ENCODE data around the gene TMEM273. TPM values are rescaled to one million over a fixed set of nuclear protein-coding genes. Genes with fewer than 3 reads are reported as not detected.

The TMEM273 gene
- total RNA-seq, 1 donor from 2014 or later = not detected

- Mint-ChIP-seq H3K9me3 (ENCODE audit: low read depth) (peaks cover 3% of the 10 kb centered on the region), H3K27me3 (peaks cover 3% of the 10 kb centered on the region), H3K4me3 (ENCODE audit: low read depth) (no peak overlapping the region), H3K4me1 (ENCODE audit: low read depth) (peaks cover 11% of the 10 kb centered on the region), H3K27ac (no peak overlapping the region), H3K36me3 (ENCODE audit: insufficient read depth) (no peaks in the 10 kb centered on the region)
- no peak for DNase-seq (ENCODE audit: low spot score, unreplicated experiment)
- TF ChIP-seq, protein P1, sequence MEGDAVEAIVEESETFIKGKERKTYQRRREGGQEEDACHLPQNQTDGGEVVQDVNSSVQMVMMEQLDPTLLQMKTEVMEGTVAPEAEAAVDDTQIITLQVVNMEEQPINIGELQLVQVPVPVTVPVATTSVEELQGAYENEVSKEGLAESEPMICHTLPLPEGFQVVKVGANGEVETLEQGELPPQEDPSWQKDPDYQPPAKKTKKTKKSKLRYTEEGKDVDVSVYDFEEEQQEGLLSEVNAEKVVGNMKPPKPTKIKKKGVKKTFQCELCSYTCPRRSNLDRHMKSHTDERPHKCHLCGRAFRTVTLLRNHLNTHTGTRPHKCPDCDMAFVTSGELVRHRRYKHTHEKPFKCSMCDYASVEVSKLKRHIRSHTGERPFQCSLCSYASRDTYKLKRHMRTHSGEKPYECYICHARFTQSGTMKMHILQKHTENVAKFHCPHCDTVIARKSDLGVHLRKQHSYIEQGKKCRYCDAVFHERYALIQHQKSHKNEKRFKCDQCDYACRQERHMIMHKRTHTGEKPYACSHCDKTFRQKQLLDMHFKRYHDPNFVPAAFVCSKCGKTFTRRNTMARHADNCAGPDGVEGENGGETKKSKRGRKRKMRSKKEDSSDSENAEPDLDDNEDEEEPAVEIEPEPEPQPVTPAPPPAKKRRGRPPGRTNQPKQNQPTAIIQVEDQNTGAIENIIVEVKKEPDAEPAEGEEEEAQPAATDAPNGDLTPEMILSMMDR (IDR thresholded peaks at IDR 0.05; ENCODE audit: unreplicated experiment) = no peak
Measured at GRCh38 chr10:49228677-49229076, 40.5 kb upstream of the TMEM273 start.

- H3K4me3 Mint-ChIP-seq (ENCODE audit: low read depth) = no peak overlapping the region
Measured at GRCh38 chr10:49227406-49227805, 39.2 kb upstream of the TMEM273 start.

DNA sequence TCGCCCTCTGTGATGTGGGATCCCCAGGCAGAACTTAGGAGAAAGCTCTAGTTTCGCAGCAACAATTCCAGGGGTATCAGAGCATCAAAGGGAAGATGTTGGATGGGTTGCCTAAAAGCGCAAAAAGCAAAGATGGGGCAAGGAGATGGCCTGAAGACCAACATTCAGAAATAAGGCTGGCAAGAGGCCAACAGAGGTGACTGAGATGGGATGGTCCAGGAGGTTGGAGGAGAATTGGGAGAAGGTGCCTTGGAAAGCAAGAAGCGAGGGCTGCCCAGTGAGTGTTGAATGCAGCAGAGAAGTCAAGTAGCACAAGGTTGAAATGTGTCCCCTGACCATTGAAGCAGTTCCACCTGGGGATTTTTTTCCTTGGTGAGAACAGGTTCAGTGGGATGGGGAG lies 38.4 kb upstream of the TMEM273 start:
- H3K9me3 Mint-ChIP-seq (ENCODE audit: low read depth) = no peaks in the 10 kb centered on the region
- DNase-seq (ENCODE audit: low spot score, unreplicated experiment) = no peak
- TF ChIP-seq, protein P1 (IDR thresholded peaks at IDR 0.05; ENCODE audit: unreplicated experiment) = no peak
- no peak overlapping the region for H3K27ac Mint-ChIP-seq
- H3K36me3 Mint-ChIP-seq (ENCODE audit: insufficient read depth) = no peaks in the 10 kb centered on the region
- no peak overlapping the region for H3K4me3 Mint-ChIP-seq (ENCODE audit: low read depth)
- peaks cover 3% of the 10 kb centered on the region for H3K27me3 Mint-ChIP-seq
- H3K4me1 Mint-ChIP-seq (ENCODE audit: low read depth) = peaks cover 11% of the 10 kb centered on the region

More at GRCh38 chr10:49227406-49227805, 39.2 kb upstream of the TMEM273 start:
- H3K36me3 Mint-ChIP-seq (ENCODE audit: insufficient read depth) = no peaks in the 10 kb centered on the region
- TF ChIP-seq, protein P1 (IDR thresholded peaks at IDR 0.05; ENCODE audit: unreplicated experiment) = no peak
- peaks cover 11% of the 10 kb centered on the region for H3K4me1 Mint-ChIP-seq (ENCODE audit: low read depth)
- no peak overlapping the region for H3K27ac Mint-ChIP-seq
- peaks cover 3% of the 10 kb centered on the region for H3K27me3 Mint-ChIP-seq
- H3K9me3 Mint-ChIP-seq (ENCODE audit: low read depth) = peaks cover 3% of the 10 kb centered on the region
- DNase-seq (ENCODE audit: low spot score, unreplicated experiment) = no peak

DNA sequence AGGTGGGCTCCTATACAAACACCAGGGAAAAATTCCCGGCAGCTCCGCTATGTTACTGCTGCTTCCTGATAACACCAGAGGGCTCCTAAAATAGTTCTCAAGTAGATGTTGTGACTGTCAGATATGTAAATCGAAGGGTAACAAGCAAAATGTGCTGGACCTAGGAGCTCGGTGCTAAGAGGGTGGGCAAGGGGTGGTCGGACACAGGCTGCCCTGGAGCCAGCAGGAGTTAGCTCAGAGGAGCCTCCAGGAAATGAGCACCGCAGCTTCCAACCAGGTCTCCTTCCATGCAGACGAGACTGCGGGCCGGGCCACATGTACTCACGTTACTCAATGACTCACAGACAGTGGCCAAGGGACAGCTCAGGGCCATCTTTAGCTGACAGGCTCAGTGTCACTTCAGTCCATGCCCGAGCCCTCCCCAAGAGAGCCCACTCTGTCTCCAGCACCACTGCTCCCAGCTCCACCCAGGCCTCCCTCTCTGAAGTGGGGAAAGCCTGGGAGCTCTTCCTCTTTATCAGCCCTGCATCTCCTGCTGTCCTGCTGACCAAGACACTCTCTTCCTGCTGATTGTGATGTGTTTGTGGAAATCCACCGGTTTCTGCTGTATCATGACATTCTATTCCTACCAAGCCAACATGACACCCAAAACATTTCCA lies 37.2 kb upstream of the TMEM273 start:
- no peaks in the 10 kb centered on the region for H3K36me3 Mint-ChIP-seq (ENCODE audit: insufficient read depth)
- DNase-seq (ENCODE audit: low spot score, unreplicated experiment) = no peak
- H3K27ac Mint-ChIP-seq = no peak overlapping the region
- TF ChIP-seq, protein P1 (IDR thresholded peaks at IDR 0.05; ENCODE audit: unreplicated experiment) = no peak
- H3K4me1 Mint-ChIP-seq (ENCODE audit: low read depth) = peaks cover 10% of the 10 kb centered on the region
- H3K9me3 Mint-ChIP-seq (ENCODE audit: low read depth) = no peaks in the 10 kb centered on the region
- no peak overlapping the region for H3K4me3 Mint-ChIP-seq (ENCODE audit: low read depth)
- peaks cover 3% of the 10 kb centered on the region for H3K27me3 Mint-ChIP-seq

DNA sequence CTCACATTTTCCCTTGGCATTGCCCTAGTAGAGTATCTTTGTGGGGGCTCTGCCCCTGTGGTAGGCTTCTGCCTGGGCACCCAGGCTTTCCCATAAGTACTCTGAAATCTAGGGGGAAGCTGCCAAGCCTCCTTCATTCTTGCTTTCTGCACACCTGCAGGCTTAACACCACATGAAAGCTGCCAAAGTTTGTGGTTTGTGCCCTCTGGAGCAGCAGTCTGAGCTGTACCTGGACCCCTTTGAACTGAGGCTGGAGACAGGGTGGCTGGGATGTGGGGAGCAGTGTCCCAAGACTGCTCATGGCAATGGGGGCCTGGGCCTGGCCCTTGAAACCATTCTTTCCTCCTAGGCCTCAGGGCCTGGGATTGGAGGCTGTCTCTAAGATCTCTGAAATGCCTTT lies 35.0 kb upstream of the TMEM273 start:
- H3K9me3 Mint-ChIP-seq (ENCODE audit: low read depth) = peaks cover 3% of the 10 kb centered on the region
- peaks cover 6% of the 10 kb centered on the region for H3K4me1 Mint-ChIP-seq (ENCODE audit: low read depth)
- H3K27ac Mint-ChIP-seq = no peak overlapping the region
- peaks cover 18% of the 10 kb centered on the region for H3K27me3 Mint-ChIP-seq
- DNase-seq (ENCODE audit: low spot score, unreplicated experiment) = no peak
- no peaks in the 10 kb centered on the region for H3K36me3 Mint-ChIP-seq (ENCODE audit: insufficient read depth)
- H3K4me3 Mint-ChIP-seq (ENCODE audit: low read depth) = no peak overlapping the region
- TF ChIP-seq, protein P1 (IDR thresholded peaks at IDR 0.05; ENCODE audit: unreplicated experiment) = no peak

Measured in progenitor cell of endocrine pancreas (in vitro differentiated cells).